Tongue (tissue), 2 donors: Measurements from ENCODE around the gene ARHGEF40. TPM values are rescaled to one million over a fixed set of nuclear protein-coding genes. Genes with fewer than 3 reads are reported as not detected.
A peak's percentile ranks its signal among the peaks of the same experiment; 100 is the strongest.

ENCODE experiments used
- DNase-seq: peaks from one replicate; pipeline ENCODE4 v3.0.0-alpha.2; 2015
- total RNA-seq: library from RNA; depleted of rRNA; stranded (reverse); fragments of >200 nt; gene quantifications from one replicate; pipeline ENCODE4 v1.2.3, GENCODE V29; 2014

The ARHGEF40 gene
- total RNA-seq, 1 donor from 2014 or later = 79.2 TPM

GRCh38 chr14:21098076-21098891 is 28.2 kb downstream of the ARHGEF40 start, which contains the start of gene ZNF219:
ZNF219 (minus strand) TSS chr14:21098655; CDS start chr14:21093591, 5,064 bp downstream.
- DNase-seq = peak; percentile 82

DNA sequence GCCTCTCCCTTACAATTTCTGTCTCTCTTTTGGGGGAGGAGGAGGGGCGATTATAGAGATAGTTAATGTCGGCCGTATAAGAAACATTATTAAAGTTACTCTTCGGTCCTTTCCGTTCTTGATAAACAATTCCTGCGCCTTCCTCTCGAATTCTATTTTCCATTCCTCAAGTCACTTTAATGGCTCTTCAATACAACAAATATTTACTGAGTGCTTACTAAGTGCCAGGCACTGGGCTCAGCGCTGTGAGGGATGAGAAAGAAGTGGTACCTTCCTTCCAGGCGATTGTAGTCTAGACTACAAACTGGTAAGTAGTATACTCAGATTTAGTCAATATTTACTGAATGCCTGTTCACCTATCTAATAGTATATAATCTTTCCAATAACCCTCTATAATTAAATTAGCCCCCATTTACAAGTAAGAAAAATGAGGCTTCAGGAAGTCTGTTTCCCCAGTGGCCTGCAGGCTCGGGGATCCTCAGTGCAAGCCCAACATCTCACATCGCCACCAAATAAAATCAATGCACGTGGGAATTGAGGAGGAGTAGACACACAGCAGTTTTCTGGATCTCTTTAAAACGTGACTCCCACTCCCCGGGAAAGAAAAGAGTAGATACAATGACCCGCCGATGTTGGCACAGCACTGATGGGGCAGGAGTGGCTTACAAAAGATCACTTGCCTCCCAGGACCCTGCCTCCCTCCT is 28.9 kb downstream of the ARHGEF40 start:
- no peak for DNase-seq

GRCh38 chr14:21099596-21099985 is 29.5 kb downstream of the ARHGEF40 start:
- no peak for DNase-seq

- DNase-seq = no peak
Measured at GRCh38 chr14:21100931-21101330, 30.8 kb downstream of the ARHGEF40 start, which contains the start of gene TMEM253. TMEM253 (plus strand) TSS chr14:21101066; CDS start chr14:21101344, 278 bp downstream.

- DNase-seq = no peak
Measured at GRCh38 chr14:21101802-21102413, 31.8 kb downstream of the ARHGEF40 start.

DNA sequence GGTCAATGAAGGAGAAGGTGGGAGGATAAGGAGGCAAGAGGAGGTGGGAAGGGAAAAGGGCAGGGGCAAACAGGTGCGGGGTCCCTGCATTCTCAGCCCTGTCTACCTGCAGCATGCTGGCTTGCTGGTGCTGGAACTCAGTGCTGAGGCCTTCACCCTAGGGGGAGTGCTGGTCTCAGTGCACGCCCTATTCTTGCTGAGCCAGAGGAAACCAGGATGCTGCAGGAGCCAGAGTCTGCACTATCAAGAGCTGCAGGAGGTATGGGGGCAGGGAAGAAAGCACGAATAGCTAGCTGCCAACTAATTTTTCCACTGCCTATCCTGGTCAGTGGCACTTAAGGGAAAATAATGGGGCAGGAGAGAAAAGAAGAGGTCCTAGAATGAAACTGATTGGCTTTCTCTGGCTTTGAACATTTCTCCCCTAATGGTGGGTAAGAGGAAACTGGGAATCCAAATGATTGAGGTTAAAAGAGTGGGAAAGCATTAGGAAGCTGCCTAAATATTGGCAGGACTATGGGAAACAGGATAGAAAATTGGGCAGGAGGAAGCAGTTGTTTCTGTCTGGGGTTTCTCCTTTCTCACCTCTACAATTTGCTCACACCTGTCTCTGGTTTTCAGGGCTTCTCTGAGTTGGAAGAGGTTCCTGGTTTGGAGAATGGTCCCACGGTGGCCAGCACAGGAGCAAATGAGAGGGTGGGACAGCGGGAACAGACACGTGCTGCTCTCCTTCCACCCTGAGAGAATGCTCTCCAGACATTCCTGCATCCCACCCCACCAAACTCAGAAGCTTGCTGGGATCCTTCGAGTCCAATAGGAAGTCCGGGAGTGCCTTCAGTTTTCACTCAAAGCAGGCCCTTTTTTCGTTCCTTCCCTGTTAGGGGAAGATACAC is 32.7 kb downstream of the ARHGEF40 start:
- DNase-seq = no peak

DNA sequence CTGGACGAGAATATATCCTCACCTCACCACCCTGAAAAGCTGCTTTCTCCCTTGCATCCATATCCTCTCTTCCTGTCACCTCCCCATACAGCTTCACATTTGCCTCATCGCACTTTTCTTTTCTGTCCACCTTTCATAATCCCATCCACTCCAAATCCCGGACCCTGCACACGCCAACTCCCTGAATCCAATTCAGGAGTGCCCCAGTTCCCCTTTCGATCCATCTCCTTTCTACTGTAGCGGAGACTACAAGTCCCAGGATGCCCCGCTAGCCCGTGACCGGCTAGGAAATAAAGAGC is 33.3 kb downstream of the ARHGEF40 start:
- no peak for DNase-seq

DNA sequence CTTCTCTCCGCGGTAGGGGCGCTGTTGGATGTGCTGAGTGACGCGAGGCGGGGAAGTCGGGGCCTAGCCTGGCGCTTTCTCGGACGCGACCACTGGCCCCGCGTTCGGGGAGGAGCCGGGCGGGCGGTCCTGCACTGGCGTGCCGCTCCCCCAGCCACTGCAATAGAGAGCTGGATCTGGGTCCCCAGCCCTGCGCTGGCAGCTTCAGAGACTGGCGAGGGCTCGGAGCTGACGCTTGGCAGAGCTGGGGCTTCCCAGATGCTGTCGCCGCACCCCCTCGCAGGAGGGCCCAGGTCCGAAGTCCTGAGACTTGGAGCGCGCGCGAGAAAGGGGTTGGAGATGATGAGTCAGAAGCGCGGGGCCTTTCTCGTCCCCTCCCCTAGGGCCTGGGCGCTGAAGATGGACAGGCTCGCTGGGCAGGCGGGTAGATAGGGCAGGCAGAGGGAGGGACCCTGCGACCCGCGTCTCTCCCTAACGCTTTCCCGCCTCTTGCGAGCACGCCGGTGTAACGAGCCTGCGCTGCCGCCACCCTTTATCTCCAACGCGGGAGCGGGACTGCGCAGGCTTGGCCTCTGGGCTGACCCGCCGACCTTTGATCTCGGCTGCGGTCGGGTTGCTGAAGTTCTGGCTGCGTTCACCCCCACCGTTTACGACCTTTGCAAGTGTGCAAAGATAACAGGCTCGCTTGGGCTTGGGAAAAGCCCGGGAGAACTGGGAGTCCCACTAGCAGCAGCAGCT is 33.8 kb downstream of the ARHGEF40 start:
- DNase-seq = peak; percentile 99

DNA sequence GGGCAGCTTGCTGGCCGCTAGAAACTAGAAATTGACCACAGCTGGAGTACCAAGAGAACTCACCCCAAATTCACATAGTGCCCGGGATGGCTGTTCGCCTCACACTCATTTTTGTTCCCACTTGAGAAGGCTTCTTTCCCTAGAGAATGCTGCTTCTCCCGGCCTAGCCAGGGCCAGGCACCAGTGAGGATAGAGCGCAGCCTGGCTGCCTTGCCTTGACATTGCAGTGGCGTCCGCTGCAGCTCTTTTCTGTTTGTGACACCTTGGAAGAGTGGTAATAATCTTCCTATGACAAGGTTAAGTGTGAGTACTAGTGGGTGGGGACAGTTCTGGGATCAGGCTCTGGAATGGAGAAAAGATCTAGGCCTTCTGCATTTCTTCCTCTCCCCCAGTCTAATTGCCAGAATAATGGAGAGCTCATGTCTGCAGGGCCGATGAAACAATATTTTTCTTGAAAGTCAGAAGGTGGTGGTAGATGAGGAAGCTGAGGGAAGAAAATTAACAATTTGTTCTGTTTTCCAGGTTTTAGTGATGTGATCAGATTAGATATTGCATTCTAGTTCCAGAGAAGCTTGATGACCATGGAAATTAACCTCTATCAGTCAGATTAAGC is 34.5 kb downstream of the ARHGEF40 start:
- DNase-seq = peak; percentile 91

- no peak for DNase-seq
Measured at GRCh38 chr14:21105095-21105494, 35.0 kb downstream of the ARHGEF40 start.

GRCh38 chr14:21106176-21106497 is 36.0 kb downstream of the ARHGEF40 start:
- no peak for DNase-seq

- DNase-seq = peak; percentile 92
Measured at GRCh38 chr14:21106498-21107282, 36.6 kb downstream of the ARHGEF40 start.

DNA sequence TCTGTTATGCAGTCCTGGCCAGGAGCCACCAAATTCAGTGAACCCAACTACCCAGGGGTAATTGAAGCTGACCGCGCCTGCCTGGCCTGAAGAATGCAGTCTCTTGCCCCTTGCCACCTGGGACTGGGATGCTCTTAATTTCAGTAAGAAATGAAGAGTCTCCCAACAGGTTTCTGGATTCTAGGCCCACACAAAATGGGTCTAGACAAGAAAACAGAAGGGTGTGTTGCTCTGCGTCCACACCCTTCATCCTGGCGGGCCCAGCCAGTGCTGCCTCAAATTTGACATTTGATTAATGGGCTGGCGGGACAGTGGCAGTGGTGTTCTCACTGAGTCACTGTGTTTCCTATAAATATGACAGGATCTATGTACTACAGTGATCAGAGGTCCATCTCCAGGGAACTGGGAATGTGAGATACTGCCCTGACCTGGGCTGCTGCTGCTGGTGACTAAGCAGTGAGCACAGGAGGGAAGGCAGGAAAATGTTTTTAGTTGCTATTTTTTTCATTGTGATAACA is 37.2 kb downstream of the ARHGEF40 start:
- no peak for DNase-seq

DNA sequence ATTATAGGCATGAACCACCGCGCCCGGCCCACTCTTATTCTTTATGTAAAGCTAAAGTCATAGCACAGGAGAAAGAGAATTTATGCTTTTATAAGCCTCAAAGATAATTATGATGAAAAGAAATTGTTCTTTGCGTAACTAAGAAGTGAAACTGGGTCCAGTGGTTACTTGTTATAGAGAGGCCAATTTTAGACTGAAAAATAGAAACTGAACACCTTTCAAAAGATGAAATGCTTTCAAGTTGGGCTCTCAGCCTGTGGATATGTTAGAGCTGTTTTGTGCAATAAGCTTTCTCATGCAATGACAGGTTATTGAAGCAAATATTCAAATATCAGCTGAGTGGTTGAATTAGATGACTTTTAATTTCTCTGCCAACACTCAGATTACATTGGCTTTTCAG is 38.7 kb downstream of the ARHGEF40 start:
- no peak for DNase-seq

- peak; percentile 14 for DNase-seq
Measured at GRCh38 chr14:21109377-21110138, 39.5 kb downstream of the ARHGEF40 start.

DNA sequence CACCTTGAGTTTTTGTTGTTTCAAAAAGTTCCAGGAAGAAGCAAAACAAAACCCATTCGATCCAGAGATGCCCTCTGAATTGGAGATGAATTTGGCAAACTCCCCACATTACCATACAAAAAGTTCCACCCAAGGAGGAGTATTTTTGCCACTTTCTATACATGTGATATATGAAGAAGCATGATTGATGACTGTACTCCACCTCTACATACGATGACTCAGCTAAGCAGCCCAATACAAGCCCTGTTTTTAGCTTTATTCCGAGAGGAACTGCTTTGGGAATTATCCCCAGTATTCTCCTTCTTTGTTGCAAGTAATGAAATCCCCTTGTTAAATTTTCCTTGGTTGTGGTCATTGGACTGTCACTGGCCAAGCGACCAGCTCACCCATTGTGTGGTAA is 42.2 kb downstream of the ARHGEF40 start:
- DNase-seq = no peak

GRCh38 chr14:21113369-21113768 is 43.3 kb downstream of the ARHGEF40 start:
- no peak for DNase-seq

DNA sequence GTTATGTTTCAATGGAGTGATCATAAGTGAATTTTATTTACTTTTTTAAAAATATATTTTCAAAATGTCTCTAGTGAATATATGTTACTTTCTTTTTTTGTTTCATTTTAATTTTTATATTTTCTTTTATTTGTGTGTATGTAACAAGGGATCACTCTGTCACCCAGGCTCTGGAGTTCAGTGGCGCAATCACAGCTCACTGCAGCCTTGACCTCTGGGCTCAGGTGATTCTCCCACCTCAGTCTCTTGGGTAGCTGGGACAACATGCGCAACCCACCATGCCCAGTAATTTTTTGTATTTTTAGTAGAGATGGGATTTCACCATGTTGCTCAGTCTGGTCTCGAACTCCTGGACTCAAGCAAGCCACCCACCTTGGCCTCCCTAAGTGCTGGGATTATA is 48.8 kb downstream of the ARHGEF40 start:
- no peak for DNase-seq

GRCh38 chr14:21120686-21121085 is 50.6 kb downstream of the ARHGEF40 start:
- DNase-seq = no peak
